Activated T-helper 1 cell treated with anti-CD3 and anti-CD28 coated beads, Interleukin-2, amount 50 U/mL, for 16 hours (primary cell): Measurements from ENCODE around the gene FGF19.
A peak's percentile ranks its signal among the peaks of the same experiment; 100 is the strongest.
"Not testable (repeated sequence)": the region's sequence is repeated elsewhere in the genome, so short reads cannot be mapped to it uniquely, and the experiment has no call there.

ENCODE experiments used
- DNase-seq, 2 donors: peaks; one replicate each; pipeline ENCODE4 v3.0.0-alpha.2; 2020; ENCODE audit warnings: low read depth in 1 of 2, low spot score in 1 of 2

The FGF19 gene

GRCh38 chr11:69696749-69697468 lies 6.9 kb downstream of the FGF19 start:
- no peak for DNase-seq

GRCh38 chr11:69695995-69696394 lies 7.8 kb downstream of the FGF19 start:
- not testable (repeated sequence) for DNase-seq

- no peak for DNase-seq
These were observed 8.2 kb downstream of the FGF19 start for GRCh38 chr11:69695581-69695980.

DNA sequence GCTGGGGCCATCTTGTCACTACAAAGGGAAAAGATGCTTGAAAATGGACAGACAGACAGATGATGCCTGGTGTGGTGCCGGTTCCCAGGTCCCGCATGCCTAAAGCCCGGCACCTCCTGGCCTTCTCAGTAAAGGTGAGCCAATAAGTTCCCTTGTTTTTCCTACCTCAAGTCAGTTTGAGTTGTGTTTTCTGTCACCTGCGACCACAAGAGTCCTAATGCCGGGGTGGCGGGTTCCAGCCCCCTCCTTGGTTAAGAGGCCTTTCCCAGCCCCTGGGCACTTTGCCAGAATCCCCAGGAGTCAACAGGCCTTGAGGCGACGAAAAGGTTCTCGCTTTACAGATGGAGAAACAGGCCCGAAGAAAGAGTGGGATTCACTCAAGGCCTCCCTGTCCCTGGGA lies 9.0 kb downstream of the FGF19 start:
- DNase-seq = no peak

GRCh38 chr11:69692422-69692821 lies 11.4 kb downstream of the FGF19 start:
- no peak for DNase-seq

- DNase-seq = no peak
These were observed 12.4 kb downstream of the FGF19 start for GRCh38 chr11:69691463-69691862.

DNA sequence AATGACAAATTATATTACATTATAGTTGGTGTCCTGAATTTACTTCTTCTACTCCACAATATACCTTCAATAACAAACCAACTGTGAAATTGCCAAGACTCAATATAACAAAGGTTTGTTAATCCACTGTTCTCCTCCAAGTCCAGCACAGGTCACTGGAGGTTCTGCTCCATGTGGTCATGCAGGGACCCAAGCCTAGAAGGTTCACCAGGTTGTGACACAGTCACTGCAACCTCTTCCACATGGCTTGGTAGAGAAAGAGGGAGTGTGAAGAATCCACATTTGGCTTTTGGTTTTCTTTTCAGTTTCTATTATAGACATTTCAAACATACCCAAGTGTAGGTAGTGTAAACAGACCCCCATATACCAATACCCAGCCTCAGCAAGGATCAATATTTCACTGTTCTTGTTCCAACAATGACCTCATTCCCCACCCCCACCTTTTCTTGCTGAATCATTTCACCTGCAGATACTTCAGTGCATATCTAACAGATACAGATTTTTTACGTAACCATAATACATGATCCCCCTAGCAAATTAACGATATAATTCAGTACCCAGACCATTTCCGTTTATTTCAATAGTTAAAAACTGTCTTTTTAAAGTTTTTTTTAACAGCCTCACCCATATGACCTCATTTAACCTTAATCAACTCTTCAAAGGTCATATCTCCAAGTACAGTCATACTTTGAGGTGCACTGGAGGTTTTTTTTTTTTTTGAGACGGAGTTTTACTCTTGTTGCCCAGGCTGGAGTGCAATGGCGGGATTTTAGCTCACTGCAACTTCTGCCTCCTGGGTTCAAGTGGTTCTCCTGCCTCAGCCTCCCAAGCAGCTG lies 14.1 kb downstream of the FGF19 start:
- DNase-seq = no peak

- DNase-seq = not testable (repeated sequence)
These were observed 15.7 kb downstream of the FGF19 start for GRCh38 chr11:69687969-69688771.

GRCh38 chr11:69686856-69687255 lies 17.0 kb downstream of the FGF19 start:
- no peak for DNase-seq

DNA sequence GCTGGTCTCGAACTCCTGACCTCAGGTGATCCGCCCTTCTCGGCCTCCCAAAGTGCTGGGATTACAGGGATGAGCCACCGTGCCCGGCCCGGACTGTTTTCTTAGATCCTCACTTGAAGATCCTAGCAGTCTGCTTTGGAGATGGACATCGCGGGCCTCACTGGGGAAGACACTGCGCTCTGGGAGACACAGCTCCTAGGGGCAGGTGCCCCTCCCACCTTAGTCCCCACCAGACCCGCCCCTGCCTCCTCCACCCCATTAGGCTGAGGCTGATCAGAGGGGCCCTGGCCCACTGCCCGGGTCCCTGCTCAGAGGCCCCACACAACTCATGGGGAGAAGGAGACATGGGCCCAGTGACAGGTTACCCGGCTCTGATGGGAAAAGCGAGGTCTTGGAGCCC lies 17.4 kb downstream of the FGF19 start:
- DNase-seq = no peak

- DNase-seq = no peak
These were observed 18.5 kb downstream of the FGF19 start for GRCh38 chr11:69685348-69685747.

- DNase-seq = no peak
These were observed 19.2 kb downstream of the FGF19 start for GRCh38 chr11:69684651-69685050.

DNA sequence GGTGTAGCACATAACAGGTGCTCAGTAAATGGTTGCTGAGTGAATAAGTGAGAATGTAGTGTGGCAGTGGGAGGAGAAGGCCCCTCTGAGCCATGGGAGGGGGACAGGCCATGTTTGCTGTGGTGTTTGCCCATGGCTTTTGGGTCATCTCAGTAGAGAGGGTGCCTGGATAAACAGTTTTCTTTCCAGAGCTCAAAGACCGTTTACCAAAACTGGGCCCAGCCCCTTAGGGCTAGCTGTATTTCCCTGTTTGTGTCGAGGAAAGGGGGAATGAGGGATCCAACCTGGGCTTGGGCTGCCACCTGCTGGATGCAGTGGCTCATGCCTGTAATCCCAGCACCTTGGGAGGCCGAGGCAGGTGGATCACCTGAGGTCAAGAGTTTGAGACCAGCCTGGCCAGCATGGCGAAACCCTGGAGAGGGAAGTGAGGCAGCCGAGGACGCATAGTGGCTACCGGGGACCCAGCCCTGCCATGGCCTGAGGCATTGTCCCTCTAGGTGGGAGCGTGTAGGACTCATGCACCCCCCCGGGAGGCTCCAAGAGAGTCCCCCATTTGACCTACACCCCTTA lies 20.0 kb downstream of the FGF19 start:
- no peak for DNase-seq

- no peak for DNase-seq
These were observed 21.0 kb downstream of the FGF19 start for GRCh38 chr11:69682681-69683326.

- DNase-seq = no peak
These were observed 21.6 kb downstream of the FGF19 start for GRCh38 chr11:69682221-69682620.

DNA sequence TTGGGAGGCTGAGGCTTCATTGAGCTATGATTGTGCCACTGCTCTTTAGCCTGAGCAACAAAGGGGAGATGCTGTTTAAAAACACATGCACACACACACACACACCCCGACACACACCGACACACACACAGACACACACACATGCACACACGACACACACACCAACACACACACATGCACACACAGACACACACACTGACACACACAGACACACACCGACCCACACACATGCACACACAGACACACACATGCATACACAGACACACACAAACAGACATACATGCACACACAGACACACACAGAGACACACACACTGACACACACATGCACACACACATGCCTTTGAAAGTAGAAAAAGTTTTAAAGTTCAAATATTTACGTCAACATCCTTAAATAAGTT lies 23.1 kb downstream of the FGF19 start:
- no peak for DNase-seq

DNA sequence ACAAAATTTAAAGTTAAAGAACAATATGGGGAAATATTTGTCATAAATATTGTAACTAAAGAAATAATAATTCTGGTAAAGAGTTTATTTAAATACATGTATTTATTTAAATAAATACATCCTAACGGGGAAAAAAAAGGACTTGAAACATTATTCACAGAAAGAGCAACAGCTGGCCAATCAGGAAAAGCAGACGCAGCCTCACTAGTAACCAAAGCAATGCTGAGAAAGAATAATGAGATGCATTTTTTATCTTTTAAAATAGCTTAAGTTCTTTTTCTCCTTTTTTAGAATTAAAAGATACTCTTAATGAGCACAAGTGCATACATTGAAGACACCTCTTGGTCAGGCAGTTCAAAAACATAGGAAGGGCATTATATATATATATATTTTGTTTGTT lies 26.1 kb downstream of the FGF19 start:
- DNase-seq = no peak

- DNase-seq = peak; percentile 93
These were observed 28.7 kb downstream of the FGF19 start, which contains the start of gene LTO1 for GRCh38 chr11:69674886-69675714. TSS of gene LTO1 (minus strand) at chr11:69675353. CDS start at chr11:69675239, 114 bp downstream.

DNA sequence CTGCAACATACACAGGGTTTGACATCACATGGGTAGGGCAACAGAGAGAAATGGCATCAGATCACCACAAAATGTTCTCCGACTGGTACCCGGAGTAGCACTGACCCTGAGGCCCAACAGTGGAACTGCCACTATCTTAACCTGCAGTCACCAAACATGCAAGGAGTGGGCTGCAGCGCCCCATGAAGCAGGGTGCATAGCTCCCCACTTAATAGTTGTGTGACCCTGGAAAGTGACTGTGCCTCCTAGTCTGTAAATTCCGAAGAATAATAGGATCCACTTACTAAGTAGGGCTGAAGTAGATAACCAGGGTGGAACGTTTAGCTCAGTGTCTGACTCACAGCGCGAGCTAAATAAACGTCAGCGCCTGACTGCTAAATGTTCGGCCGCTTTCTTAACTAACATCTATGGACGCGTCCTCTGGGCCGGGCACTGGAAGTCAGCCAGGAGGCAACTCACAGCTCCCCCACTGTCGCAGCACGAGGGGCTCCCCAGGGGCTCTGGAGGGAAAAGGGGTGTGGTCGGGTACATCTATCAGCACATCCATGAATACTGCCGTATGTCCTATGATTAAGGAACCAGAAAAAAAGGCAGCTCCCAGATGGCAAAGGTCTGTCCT lies 29.4 kb downstream of the FGF19 start:
- no peak for DNase-seq
